GM12801 (cell line): ENCODE results near the gene IL34.

Source experiments
- TF ChIP-seq, protein P1 (sequence below): IDR thresholded peaks from one replicate; pipeline ENCODE4 v1.5.1; 2011; ENCODE audit warnings: control low read depth; ENCODE audit not compliant: insufficient read length; ENCODE audit errors: extremely low read depth

IL34 gene

DNA sequence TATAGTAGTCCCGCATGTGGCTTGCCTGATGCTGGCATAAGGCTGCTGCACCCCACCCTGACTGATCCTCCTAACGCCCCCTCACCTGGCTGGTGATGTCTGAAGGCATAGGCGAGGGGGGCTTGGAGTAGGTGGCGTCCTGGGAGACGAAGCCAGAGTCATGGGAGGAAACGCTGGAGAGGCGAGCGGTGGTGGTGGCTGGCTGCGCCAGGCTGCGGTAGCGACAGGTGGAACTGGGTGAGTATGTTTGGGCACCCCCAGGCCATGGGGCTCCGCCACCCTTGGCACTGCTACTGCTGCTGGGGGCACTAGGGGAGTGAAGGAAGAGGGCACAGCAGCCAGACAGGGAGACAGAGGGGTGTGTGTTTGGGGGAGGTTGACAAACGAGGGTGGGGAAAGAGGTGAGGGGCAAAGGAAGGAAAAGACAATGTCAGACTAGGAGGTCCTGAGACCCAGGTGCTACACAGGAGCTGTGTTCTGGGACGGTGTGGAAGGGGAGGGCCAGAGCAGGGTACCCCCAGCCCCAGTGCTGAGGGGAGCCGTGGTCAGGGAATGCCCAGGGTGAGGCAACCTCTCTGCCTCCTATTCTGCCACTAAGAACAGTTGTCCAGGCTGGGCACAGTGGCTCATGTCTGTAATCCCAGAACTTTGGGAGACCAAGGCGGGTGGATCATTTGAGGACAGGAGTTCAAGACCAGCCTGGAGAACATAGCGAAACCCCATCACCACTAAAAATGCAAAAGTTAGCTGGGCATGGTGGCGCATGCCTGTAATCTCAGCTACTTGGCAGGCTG is 28.1 kb downstream of the IL34 start:
- TF ChIP-seq, protein P1, sequence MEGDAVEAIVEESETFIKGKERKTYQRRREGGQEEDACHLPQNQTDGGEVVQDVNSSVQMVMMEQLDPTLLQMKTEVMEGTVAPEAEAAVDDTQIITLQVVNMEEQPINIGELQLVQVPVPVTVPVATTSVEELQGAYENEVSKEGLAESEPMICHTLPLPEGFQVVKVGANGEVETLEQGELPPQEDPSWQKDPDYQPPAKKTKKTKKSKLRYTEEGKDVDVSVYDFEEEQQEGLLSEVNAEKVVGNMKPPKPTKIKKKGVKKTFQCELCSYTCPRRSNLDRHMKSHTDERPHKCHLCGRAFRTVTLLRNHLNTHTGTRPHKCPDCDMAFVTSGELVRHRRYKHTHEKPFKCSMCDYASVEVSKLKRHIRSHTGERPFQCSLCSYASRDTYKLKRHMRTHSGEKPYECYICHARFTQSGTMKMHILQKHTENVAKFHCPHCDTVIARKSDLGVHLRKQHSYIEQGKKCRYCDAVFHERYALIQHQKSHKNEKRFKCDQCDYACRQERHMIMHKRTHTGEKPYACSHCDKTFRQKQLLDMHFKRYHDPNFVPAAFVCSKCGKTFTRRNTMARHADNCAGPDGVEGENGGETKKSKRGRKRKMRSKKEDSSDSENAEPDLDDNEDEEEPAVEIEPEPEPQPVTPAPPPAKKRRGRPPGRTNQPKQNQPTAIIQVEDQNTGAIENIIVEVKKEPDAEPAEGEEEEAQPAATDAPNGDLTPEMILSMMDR = no peak

DNA sequence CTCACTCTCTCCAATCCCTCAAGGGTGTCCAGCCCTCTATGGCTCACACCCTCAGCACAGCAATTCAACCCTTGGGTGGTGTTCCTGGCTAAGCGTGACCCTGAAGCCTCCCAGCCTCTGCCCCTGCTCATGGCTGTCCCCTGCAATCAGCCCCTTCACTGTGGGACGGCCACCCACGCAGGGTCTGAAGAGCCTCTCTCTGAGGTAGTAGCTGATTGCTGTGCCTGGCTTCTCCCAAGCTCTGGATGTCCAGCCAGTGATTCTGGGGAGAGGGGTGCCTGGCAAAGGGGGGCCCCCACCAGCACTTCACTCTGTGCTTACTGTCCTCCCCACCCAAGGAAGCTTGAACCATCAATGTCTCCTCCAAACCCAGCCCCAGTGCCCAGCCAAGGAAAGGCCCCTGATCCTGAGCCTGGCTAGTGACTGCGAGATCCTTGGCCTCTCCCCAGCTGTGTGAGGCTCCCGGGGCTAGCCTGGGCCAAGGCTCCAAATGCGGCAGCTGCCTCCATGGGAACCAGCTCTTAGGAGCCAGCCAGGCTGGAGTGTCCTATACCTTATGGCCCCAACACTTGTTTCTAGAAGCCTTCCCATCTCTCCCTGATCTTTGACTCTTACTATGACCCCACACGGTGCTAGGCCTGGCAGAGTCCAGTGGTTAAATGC is 29.6 kb downstream of the IL34 start:
- TF ChIP-seq, protein P1 = no peak

DNA sequence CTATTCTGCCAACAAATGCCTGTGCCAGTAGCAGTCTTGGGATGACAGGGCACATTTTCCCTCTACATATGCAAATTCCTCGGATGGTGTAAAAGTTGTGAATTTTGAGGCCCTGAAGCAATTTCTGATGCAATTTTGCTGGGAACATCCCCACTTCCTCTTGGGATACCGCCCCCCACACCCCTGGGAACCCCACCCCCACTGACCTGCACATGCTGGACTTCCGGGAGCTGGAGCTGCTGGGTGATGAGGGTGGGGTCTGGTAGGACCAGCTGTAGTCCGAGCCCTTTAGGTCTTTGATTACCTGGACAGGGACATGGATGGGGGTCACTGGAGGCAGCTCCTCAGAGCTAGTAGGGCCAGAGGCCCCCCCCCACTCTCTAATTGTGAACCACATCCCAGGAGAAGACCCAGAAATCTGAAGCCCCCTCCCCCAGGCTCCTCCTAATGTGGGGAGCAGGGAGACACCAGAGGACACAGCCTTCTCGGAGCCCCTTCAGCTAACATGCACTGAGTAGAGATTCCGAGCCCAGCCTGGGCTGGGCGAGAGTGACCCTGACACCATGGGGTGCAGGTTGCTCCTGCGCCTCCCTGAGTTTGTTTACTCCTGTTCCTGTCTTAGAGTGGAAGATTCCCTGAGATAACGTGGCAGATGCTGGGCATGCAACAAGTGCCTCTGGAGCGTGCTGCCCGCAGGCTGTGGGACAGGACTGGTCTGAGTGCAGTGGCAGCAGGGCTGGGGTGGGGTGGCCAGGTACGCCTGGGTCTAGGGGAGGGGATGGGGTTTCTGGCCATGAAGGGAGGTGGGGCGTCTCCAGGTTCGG is 30.5 kb downstream of the IL34 start:
- TF ChIP-seq, protein P1 = no peak

DNA sequence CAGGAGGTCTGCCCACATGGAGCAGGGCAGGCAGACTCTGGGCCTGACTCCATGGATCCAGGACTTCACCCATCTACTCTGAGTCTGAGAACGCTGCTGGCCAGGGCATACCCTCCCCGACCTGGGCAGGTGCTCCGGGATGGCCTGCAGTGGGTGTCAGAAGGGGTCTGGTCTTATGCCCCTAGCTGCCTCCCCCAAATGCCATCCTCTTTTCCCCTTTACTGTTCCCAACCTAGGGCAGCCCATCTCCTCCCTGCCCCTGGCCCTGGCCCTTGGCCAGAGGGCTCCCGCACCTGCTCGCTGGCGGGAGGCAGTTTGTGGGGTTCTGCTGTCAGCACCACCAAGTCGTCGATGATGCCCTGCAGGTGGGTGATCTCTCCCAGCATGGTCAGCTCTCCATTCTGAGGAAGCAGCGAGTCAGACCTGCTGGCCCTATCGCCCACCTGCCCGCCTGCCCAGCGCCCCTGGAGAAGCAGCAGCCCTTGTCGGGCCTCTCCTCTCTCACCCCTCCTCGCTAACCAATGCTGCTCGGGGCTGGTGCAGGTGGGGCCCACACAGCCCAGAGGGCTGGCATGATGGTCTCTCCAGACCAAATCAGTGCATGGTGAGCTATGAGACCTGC is 31.3 kb downstream of the IL34 start:
- TF ChIP-seq, protein P1 = no peak

DNA sequence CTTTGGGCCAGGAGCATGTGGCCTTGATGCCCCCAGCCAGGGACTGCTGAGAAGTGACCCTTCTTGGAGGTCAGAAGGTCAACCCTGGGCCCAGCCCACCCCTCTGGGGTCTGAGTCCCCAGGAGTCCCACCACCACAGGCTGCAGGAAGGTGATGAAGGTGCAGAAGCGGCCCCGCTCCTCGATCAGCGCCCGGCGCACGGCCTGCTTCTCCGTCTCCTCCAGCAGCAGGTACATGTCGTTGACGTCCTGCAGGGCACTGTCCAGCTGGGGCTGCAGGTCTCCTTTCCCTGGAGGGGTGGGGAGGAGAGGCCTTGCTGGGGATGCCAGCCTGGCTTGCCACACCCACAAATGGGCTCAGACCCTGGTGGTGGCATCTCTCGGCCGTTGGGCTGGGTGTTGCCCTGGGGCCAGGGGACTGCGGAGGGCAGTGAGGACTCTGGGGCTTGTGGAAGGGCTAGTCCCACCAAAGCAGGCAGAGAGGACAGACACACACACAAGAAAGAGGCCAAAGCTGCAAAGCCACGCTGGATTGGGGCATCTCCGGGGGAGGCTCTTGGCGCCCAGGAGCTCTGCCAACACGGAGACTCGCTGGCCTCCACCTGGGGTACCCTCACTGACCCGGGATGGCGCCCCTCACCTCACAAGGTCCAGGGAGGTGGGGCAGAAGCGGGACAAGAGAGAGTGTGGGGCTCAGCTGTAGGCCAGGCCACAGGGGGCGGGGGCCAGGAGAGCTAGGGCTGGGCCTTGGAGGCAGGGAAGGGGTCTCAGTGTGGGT is 31.9 kb downstream of the IL34 start:
- TF ChIP-seq, protein P1 = no peak

DNA sequence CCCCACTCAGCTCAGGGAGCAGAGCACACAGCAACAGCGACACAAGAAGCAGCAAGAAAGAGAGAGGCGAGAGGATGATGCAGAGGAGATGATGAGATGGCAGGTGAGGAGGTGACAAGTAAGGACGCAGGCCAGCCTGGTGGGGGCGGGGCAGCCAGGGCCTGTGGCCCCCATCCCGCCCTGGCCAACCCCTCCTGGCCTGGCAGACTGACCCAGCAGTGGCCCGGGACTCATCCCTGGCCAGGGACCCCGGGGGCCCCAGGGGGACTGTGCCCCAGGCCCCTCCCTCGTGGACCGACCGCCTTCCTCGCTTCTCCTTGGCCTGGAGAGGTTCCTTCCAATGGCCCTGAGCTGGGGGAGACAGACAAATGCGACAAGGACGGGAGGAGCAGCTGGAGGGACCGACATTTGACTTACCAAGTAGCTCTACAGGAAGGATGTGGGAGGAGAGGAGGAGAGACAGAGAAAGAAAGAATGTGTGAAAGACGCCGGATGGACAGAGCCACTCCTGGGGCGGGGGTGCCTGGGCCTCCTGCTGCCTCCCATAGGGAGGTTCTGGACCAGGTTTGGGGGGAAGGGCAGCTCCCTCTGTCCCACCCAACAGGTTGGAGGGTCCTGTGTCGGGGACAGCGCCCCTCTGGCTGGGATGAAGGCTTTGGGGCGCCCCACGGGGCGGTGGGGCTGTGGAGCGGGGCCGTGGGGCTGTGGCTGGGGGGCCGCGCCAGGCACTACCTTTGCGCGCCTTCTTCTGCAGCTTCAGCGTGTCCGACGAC is 32.7 kb downstream of the IL34 start:
- TF ChIP-seq, protein P1 = no peak
